Activated B cell treated with CpG ODN at 0.5 μM for 24 hours (primary cell): Measurements from ENCODE around the gene STIMATE. TPM values are rescaled to one million over a fixed set of nuclear protein-coding genes. Genes with fewer than 3 reads are reported as not detected.

ENCODE experiments used
- ATAC-seq: fragments of 200-7000 bp; cut with Tn5 transposase; one replicate; pipeline ENCODE4 v1.10.0; 2021; ENCODE audit warnings: low read depth, mild to moderate bottlenecking, moderate library complexity
- CTCF ChIA-PET: fragments of 350-600 bp; sonication (Branson Sonifier 250); formaldehyde crosslinking; loops from one replicate; lab custom pipeline; 2021; ENCODE audit warnings: antibody characterized with exemption; lab: Charles Lee
- POLR2A ChIA-PET: fragments of 350-600 bp; sonication (Branson Sonifier 250); formaldehyde crosslinking; loops from one replicate; lab custom pipeline; 2021; ENCODE audit warnings: antibody characterized with exemption; lab: Charles Lee
- DNase-seq: peaks from one replicate; pipeline ENCODE4 v3.0.0; 2022
- H3K27ac Mint-ChIP-seq: one replicate; pipeline ENCODE4 v1.8.0; 2020; ENCODE audit warnings: mixed read lengths
- H3K27me3 Mint-ChIP-seq: one replicate; pipeline ENCODE4 v1.8.0; 2021; ENCODE audit warnings: mixed read lengths
- H3K36me3 Mint-ChIP-seq: one replicate; pipeline ENCODE4 v1.8.0; 2021; ENCODE audit warnings: low read depth, mixed read lengths
- H3K4me1 Mint-ChIP-seq: one replicate; pipeline ENCODE4 v1.8.0; 2021; ENCODE audit warnings: mixed read lengths
- H3K4me3 Mint-ChIP-seq: one replicate; pipeline ENCODE4 v1.8.0; 2020; ENCODE audit warnings: mild to moderate bottlenecking, mixed read lengths
- H3K9me3 Mint-ChIP-seq: one replicate; pipeline ENCODE4 v1.8.0; 2020; ENCODE audit warnings: mixed read lengths
- intact Hi-C: fragments of 100-400 bp; cut with micrococcal nuclease; formaldehyde crosslinking; loops from one replicate; pipeline ENCODE4 v1.15.1; 2024
- total RNA-seq: library from RNA; stranded (reverse); gene quantifications from 2 replicates; pipeline ENCODE4 v1.2.3, GENCODE V29; 2022
- TF ChIP-seq, protein P1 (sequence below): fragments of 200-600 bp; IDR thresholded peaks from one replicate; pipeline ENCODE4 v1.8.0; 2022; ENCODE audit warnings: antibody characterized with exemption, mild to moderate bottlenecking

The STIMATE gene
- total RNA-seq, 1 donor from 2014 or later: 25.8 TPM

DNA sequence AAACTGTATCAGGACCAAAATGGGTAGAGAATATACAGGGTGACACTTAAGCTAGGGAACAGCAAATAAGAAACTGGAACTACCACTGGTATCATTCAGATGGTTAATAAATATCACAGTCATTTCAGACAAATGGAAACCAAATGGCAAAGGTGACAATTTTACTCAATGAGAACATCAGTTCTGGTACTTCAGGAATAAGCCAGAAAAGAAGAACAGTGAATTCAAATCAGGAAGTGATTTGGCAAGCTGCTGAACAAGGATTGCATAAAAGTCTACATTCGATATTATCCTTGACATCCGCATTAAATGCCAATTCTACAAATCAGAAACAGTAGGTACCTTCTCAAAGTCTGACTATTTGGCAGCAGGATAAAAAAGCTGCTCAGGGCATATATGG, 23.5 kb upstream of the STIMATE start:
- TF ChIP-seq, protein P1, sequence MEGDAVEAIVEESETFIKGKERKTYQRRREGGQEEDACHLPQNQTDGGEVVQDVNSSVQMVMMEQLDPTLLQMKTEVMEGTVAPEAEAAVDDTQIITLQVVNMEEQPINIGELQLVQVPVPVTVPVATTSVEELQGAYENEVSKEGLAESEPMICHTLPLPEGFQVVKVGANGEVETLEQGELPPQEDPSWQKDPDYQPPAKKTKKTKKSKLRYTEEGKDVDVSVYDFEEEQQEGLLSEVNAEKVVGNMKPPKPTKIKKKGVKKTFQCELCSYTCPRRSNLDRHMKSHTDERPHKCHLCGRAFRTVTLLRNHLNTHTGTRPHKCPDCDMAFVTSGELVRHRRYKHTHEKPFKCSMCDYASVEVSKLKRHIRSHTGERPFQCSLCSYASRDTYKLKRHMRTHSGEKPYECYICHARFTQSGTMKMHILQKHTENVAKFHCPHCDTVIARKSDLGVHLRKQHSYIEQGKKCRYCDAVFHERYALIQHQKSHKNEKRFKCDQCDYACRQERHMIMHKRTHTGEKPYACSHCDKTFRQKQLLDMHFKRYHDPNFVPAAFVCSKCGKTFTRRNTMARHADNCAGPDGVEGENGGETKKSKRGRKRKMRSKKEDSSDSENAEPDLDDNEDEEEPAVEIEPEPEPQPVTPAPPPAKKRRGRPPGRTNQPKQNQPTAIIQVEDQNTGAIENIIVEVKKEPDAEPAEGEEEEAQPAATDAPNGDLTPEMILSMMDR: no peak
- Mint-ChIP-seq H3K9me3 (no peaks in the 10 kb centered on the region), H3K4me1 (peaks cover 2% of the 10 kb centered on the region), H3K27ac (no peak overlapping the region), H3K27me3 (no peaks in the 10 kb centered on the region), H3K36me3 (peaks cover 79% of the 10 kb centered on the region), H3K4me3 (no peak overlapping the region)
- CTCF ChIA-PET: no interaction called here
- intact Hi-C loops: no loop called here
- DNase-seq (no peak), ATAC-seq (no peak)
- POLR2A ChIA-PET: no interaction called here

DNA sequence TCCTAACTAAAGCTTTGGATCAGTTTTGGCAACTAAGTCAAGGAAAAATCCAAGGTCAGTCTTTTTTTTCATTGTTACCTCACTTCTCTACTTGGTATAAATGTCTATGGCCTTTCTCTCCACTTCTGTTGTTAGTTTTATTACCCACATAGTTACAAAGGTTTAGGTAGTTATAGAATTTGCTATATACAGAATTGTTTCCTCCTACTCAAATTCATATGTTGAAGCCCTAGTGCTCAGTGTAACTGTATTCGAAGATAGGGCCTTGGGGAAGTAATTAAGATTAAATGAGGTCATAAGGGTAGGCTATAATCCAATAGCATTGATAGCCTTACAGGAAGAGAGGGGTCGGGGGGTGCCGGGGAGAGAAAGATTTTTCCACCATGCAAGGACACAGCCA, 19.7 kb upstream of the STIMATE start:
- Mint-ChIP-seq H3K4me1 (no peaks in the 10 kb centered on the region), H3K36me3 (peaks cover 78% of the 10 kb centered on the region), H3K27ac (no peak overlapping the region), H3K9me3 (no peaks in the 10 kb centered on the region), H3K27me3 (no peaks in the 10 kb centered on the region), H3K4me3 (no peak overlapping the region)
- DNase-seq: no peak
- TF ChIP-seq, protein P1: no peak
- CTCF ChIA-PET: no interaction called here
- no peak for ATAC-seq
- POLR2A ChIA-PET: no interaction called here
- intact Hi-C loops: no loop called here

DNA sequence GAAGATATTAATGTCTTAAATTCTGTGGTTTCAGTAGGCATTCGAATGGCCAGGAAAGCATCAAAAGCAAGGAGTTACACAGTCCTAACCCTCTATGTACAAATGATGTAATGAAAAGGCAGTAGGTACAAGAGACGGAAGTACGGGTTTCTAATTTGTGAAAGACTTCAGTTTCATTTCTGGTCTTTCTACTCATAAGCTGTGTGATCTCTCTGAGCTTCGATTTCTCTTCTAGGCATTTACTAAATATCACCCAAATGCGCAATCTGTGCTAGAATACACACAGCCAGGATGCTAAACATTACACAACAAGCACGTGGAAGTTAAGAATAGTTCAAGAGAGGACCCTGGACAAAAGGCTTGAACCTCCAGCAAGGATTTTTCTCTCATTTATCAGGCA, 17.9 kb upstream of the STIMATE start:
- intact Hi-C loops: no loop called here
- Mint-ChIP-seq H3K9me3 (no peaks in the 10 kb centered on the region), H3K27ac (no peak overlapping the region), H3K36me3 (peaks cover 77% of the 10 kb centered on the region), H3K27me3 (no peaks in the 10 kb centered on the region), H3K4me1 (no peaks in the 10 kb centered on the region), H3K4me3 (no peak overlapping the region)
- TF ChIP-seq, protein P1: no peak
- no peak for ATAC-seq
- POLR2A ChIA-PET: no interaction called here
- CTCF ChIA-PET: no interaction called here
- no peak for DNase-seq

DNA sequence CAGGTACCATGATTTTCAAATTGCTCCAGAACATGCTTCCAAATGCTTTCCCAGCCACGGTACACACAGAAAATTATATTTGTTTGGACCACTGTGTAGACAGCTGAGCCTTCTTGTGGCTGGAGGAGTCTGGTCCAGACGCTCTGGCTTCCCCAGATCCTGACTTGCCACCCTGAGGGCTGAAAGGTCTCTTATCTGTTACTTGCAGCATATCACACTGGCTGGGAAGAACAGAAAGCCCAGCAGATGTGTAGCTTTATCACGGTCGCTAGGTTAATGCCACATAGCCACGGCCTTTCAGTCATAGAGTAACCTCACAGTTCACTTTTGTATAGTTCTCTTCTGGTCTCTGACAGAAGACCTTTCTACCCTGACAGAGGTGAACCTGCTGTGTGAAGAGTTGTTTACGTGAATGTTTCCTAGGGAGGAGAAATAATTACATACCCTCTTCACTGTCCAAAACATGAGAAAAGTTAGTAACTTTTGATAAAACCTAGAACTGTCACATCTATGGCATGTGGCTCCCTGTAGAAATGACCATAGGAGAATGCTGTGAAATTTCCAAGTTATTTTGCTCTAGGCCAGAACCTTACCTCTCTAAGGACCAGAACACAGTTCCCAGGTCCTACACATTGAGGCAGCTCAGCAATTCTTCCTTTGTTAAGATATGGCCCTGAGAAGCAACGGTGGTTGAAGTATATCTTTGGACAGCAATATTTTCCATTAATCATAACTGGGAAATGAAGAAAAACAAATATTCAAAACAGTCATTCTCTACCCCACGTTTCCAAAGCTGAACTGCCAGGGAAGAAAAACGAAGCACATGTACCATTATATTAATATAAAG, 15.8 kb upstream of the STIMATE start:
- Mint-ChIP-seq H3K4me1 (no peaks in the 10 kb centered on the region), H3K36me3 (peaks cover 73% of the 10 kb centered on the region), H3K27ac (no peak overlapping the region), H3K27me3 (no peaks in the 10 kb centered on the region), H3K4me3 (no peak overlapping the region), H3K9me3 (no peaks in the 10 kb centered on the region)
- ChIA-PET POLR2A (no interaction called here), CTCF (no interaction called here)
- TF ChIP-seq, protein P1: no peak
- DNase-seq (no peak), ATAC-seq (no peak)
- intact Hi-C loops: no loop called here

DNA sequence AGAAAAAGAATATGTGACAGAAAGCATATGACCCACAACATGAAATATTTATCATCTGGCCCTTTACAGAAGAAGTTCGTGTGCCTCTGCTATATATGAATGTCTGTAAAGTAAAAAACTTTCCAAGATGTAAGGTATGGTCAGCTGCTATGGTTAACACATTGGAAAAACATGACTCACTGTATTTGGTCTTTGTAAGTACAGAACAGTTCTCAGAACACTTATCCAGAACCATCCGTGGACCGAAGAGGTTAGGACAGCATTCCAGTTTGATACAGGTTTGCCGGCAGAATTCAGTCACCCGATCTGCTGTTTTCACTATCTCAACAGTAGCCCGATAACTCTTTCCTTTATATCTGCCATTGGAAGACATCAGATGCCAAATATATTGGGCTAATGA, 13.5 kb upstream of the STIMATE start:
- ATAC-seq: no peak
- H3K9me3 Mint-ChIP-seq: no peaks in the 10 kb centered on the region
- TF ChIP-seq, protein P1: no peak
- CTCF ChIA-PET: no interaction called here
- POLR2A ChIA-PET: no interaction called here
- no peaks in the 10 kb centered on the region for H3K4me1 Mint-ChIP-seq
- no peak overlapping the region for H3K27ac Mint-ChIP-seq
- intact Hi-C loops: no loop called here
- peaks cover 77% of the 10 kb centered on the region for H3K36me3 Mint-ChIP-seq
- H3K27me3 Mint-ChIP-seq: no peaks in the 10 kb centered on the region
- DNase-seq: no peak
- H3K4me3 Mint-ChIP-seq: no peak overlapping the region
